IgD-negative memory B cell (primary cell): ENCODE results near the gene VEZT. TPM values are rescaled to one million over a fixed set of nuclear protein-coding genes. Genes with fewer than 3 reads are reported as not detected.

Experiments used
- H3K27ac Mint-ChIP-seq, 3 donors: one replicate each; pipeline ENCODE4 v1.8.0; 2020 to 2022; ENCODE audit warnings: mild to moderate bottlenecking in 3 of 3, mixed read lengths in 3 of 3, moderate library complexity in 1 of 3
- H3K27me3 Mint-ChIP-seq: one replicate; pipeline ENCODE4 v1.8.0; 2021; ENCODE audit warnings: mixed read lengths
- H3K36me3 Mint-ChIP-seq: one replicate; pipeline ENCODE4 v1.8.0; 2020; ENCODE audit warnings: mild to moderate bottlenecking, mixed read lengths
- H3K4me1 Mint-ChIP-seq, 3 donors: one replicate each; pipeline ENCODE4 v1.8.0; 2020 to 2022; ENCODE audit warnings: mixed read lengths in 3 of 3, mild to moderate bottlenecking in 1 of 3
- H3K4me3 Mint-ChIP-seq, 4 donors: one replicate each; pipeline ENCODE4 v1.8.0; 2020 to 2022; ENCODE audit warnings: mild to moderate bottlenecking in 4 of 4, mixed read lengths in 4 of 4, moderate library complexity in 3 of 4
- H3K9me3 Mint-ChIP-seq, 3 donors: one replicate each; pipeline ENCODE4 v1.8.0; 2020 to 2021; ENCODE audit warnings: mixed read lengths in 3 of 3, mild to moderate bottlenecking in 1 of 3
- polyA plus RNA-seq: library from polyadenylated mRNA; unstranded; fragments of 300-500 nt; fragmentation: Illumina TruSeq; gene quantifications from one replicate; pipeline ENCODE4 v1.2.3, GENCODE V29; 2021

VEZT gene
- polyA plus RNA-seq, 1 donor from 2014 or later, result 21.5 TPM

DNA sequence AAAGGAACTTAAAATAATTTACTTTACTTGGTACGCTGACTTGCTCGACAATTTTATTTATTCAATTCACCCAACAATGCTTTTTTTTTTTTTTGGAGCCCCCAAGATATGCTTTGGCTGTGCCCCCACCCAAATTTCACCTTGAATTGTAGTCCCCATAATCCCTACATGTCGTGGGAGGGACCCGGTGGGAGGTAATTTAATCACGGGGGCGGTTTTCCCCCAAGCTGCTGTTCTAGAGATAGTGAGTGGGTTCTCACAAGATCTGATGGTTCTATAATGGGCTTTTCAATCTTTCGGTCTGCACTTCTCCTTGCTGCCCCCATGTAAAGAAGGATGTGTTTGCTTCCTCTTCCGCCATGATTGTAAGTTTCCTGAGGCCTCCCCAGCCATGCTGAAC, 10.7 kb upstream of the VEZT start:
- peaks cover 2% of the 10 kb centered on the region for H3K36me3 Mint-ChIP-seq
- peaks cover 33 to 54% (median 35%) of the 10 kb centered on the region in 3 donors for H3K4me1 Mint-ChIP-seq
- no peak overlapping the region for H3K4me3 Mint-ChIP-seq
- peak overlapping the region in 2 of 3 donors; percentile 42 to 44 for H3K27ac Mint-ChIP-seq
- H3K27me3 Mint-ChIP-seq, result no peaks in the 10 kb centered on the region
- H3K9me3 Mint-ChIP-seq, result no peaks in the 10 kb centered on the region

DNA sequence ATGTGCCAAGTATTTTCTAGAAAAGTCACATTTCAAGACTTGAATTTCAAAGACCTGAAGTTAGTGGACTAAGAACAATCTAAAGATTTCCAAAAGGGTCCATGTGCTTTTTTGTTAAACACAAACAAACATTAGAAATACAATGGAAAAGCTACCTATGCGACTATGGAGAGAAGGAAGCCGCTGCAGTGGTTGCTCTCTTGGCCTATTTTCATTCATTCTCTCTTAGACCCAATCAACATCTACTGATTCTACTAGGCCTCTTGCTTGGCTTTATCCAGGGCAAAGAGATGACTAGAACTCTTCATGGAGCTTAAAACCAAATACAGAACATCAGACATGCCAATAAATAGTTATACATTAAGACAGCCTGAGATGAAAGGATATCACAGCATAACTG, 10.2 kb upstream of the VEZT start:
- Mint-ChIP-seq H3K4me3 (no peak overlapping the region), H3K27me3 (no peaks in the 10 kb centered on the region), H3K4me1 (peaks cover 33 to 54% (median 35%) of the 10 kb centered on the region in 3 donors), H3K36me3 (peaks cover 2% of the 10 kb centered on the region), H3K27ac (peak overlapping the region in 2 of 3 donors; percentile 42 to 44), H3K9me3 (no peaks in the 10 kb centered on the region)

DNA sequence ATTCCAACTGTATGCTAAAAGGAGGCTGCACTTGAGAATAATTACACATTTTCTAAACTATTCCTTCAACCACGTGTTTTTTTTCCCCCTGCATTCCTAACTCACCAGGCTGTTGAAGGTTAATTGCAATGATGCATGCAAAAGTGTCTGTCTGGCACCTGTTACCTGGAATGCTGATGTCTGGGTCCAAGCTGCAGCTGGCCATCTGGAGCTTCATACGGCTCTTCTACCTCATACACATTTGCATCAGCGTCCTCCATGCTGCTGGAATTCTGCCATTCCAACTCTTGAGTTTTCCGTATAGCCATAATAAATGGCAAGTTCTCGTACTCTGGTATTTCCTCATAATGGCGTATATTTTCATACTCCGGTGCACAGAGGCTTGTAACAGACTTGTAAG, 8.9 kb upstream of the VEZT start:
- H3K36me3 Mint-ChIP-seq, result no peaks in the 10 kb centered on the region
- no peak overlapping the region for H3K27ac Mint-ChIP-seq
- peak overlapping the region in 3 of 4 donors; percentile 7 to 61 (median 45) for H3K4me3 Mint-ChIP-seq
- H3K9me3 Mint-ChIP-seq, result no peaks in the 10 kb centered on the region
- H3K4me1 Mint-ChIP-seq, result peaks cover 25 to 44% (median 28%) of the 10 kb centered on the region in 3 donors
- H3K27me3 Mint-ChIP-seq, result no peaks in the 10 kb centered on the region

DNA sequence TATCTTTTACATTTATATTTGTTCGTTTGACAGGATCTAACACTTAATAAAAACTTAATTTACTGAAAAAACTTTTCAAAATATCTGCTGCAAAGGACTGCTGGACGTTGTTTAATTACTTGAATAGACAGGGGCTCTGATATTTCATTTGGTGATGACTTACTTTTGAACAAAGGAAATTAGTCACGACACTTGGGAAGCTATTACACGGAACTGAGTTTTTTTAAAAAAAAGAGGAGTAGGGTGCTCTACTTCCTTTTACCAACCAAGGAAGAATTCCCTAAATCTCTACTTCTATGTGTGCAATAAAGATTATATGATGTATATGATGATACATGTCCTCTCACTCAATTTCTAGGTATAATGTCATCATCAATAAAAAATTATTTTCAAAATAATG, 5.0 kb upstream of the VEZT start:
- H3K36me3 Mint-ChIP-seq, result peaks cover 2% of the 10 kb centered on the region
- peaks cover 20 to 29% (median 27%) of the 10 kb centered on the region in 3 donors for H3K4me1 Mint-ChIP-seq
- no peak overlapping the region for H3K27ac Mint-ChIP-seq
- no peaks in the 10 kb centered on the region for H3K9me3 Mint-ChIP-seq
- peak overlapping the region in 1 of 4 donors; percentile 76 for H3K4me3 Mint-ChIP-seq
- no peaks in the 10 kb centered on the region for H3K27me3 Mint-ChIP-seq

DNA sequence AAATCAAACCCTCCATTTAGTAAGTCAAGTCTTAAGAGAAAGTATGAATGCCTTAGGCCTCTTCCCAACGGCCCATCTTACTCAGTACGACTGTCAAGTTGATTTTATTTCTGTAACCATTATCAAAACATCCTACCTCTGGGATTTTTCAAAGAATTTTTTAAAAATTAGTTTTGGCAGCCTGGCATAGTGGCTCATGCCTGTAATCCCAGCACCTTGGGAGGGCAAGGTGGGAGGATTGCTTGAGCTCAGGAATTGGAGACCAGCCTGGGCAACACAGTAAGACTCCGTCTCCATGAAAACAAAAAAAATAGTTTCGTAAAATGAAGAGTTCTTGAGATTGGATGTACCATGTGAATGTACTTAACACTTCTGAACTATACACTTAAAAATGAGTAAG, 4.5 kb upstream of the VEZT start:
- peaks cover 18 to 28% (median 26%) of the 10 kb centered on the region in 3 donors for H3K4me1 Mint-ChIP-seq
- H3K4me3 Mint-ChIP-seq, result peak overlapping the region in 2 of 4 donors; percentile 66 to 76
- no peaks in the 10 kb centered on the region for H3K9me3 Mint-ChIP-seq
- H3K27me3 Mint-ChIP-seq, result no peaks in the 10 kb centered on the region
- peaks cover 2% of the 10 kb centered on the region for H3K36me3 Mint-ChIP-seq
- peak overlapping the region in 1 of 3 donors; percentile 18 for H3K27ac Mint-ChIP-seq

GRCh38 chr12:95213928-95214327, 3.7 kb upstream of the VEZT start:
- no peaks in the 10 kb centered on the region for H3K27me3 Mint-ChIP-seq
- peak overlapping the region in 3 of 4 donors; percentile 10 to 76 (median 25) for H3K4me3 Mint-ChIP-seq
- no peak overlapping the region for H3K27ac Mint-ChIP-seq
- H3K4me1 Mint-ChIP-seq, result peaks cover 20 to 32% (median 29%) of the 10 kb centered on the region in 3 donors
- no peaks in the 10 kb centered on the region for H3K9me3 Mint-ChIP-seq
- peaks cover 2% of the 10 kb centered on the region for H3K36me3 Mint-ChIP-seq

GRCh38 chr12:95214466-95214865, 3.1 kb upstream of the VEZT start:
- H3K4me1 Mint-ChIP-seq, result peaks cover 15 to 28% (median 27%) of the 10 kb centered on the region in 3 donors
- peak overlapping the region in 3 of 4 donors; percentile 26 to 70 (median 29) for H3K4me3 Mint-ChIP-seq
- H3K27me3 Mint-ChIP-seq, result no peaks in the 10 kb centered on the region
- H3K36me3 Mint-ChIP-seq, result peaks cover 2% of the 10 kb centered on the region
- H3K9me3 Mint-ChIP-seq, result no peaks in the 10 kb centered on the region
- H3K27ac Mint-ChIP-seq, result peak overlapping the region in 1 of 3 donors; percentile 42

- Mint-ChIP-seq H3K27ac (peak overlapping the region in 2 of 3 donors; percentile 78 to 94), H3K4me1 (peaks cover 14 to 24% (median 18%) of the 10 kb centered on the region in 3 donors)
Observed at GRCh38 chr12:95215949-95216348, 1.7 kb upstream of the VEZT start.

GRCh38 chr12:95216711-95217376, 763 bp upstream of the VEZT start:
- H3K27me3 Mint-ChIP-seq, result no peaks in the 10 kb centered on the region
- peaks cover 13 to 24% (median 20%) of the 10 kb centered on the region in 3 donors for H3K4me1 Mint-ChIP-seq
- H3K9me3 Mint-ChIP-seq, result no peaks in the 10 kb centered on the region
- H3K36me3 Mint-ChIP-seq, result peaks cover 2% of the 10 kb centered on the region
- H3K4me3 Mint-ChIP-seq, result peak overlapping the region; percentile 90 to 99 (median 99)
- peak overlapping the region; percentile 78 to 99 (median 94) for H3K27ac Mint-ChIP-seq

More at GRCh38 chr12:95215949-95216348, 1.7 kb upstream of the VEZT start:
- Mint-ChIP-seq H3K4me3 (peak overlapping the region; percentile 90 to 99 (median 99)), H3K9me3 (no peaks in the 10 kb centered on the region), H3K27me3 (no peaks in the 10 kb centered on the region), H3K36me3 (peaks cover 2% of the 10 kb centered on the region)

DNA sequence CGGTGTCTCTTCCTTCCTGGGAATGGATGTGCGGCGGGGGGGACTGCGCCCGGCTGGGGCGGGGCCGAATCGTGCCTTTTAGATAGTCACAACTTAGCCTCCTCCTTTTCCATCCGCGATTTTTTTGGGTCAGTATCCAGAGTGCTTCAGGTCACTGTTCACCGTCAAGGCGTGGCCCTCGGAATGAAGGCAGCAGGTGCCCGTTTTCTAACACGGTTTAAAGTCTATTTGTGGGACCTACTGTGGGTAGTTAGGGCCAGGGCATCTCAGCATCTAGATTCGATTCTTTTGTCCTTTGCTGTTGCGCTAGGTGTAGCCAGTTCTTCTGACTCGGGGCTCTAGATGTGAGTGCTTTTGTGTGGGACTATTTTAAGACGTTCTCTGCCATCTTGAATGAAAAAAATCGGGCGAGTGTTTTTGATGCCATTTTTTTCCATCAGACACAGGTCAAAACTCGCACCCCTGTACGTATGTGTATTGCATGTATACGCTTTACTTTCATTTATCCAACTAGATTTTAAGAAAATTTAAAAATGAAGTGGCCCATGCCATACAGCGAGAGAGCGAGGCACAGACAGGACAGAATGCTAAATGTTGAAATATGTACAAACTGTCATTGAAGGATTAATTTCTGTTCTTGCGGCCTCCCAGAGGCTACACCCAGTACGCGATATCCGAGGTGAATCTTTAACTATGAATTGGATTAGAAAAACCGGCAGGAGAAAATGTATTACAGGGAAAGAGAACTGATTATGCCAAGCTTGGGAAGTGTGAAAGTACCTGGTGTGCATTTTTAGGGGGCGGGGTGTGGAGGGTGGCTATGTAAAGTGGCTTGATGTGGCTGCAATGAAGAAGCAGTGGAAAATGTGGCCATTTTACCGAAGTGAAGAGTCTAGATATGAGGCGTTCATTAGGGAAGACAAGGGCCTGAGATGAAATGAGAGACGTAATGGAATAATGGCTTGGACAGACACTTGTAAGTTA, 835 bp downstream of the VEZT start:
- H3K4me1 Mint-ChIP-seq, result peaks cover 17 to 27% (median 25%) of the 10 kb centered on the region in 3 donors
- H3K27ac Mint-ChIP-seq, result peak overlapping the region; percentile 78 to 99 (median 94)
- H3K27me3 Mint-ChIP-seq, result no peaks in the 10 kb centered on the region
- H3K9me3 Mint-ChIP-seq, result no peaks in the 10 kb centered on the region
- H3K36me3 Mint-ChIP-seq, result peaks cover 2% of the 10 kb centered on the region
- H3K4me3 Mint-ChIP-seq, result peak overlapping the region; percentile 90 to 99 (median 99)

DNA sequence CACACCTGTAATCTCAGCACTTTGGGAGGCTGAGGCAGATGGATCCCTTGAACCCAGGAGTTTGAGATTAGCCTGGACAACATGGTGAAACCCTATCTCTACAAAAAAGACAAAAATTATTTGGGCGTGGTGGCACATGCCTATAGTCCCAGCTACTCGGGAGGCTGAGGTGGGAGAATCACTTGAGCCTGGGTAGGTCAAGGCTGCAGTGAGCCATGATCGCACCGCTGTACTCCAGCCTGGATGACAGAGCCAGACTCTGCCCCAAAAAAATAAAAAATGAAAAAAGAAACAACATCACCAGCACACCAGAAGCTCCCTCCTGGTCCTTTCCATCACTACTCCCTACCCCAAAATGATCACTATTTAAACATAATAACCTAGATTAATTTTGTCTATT, 2.6 kb downstream of the VEZT start:
- Mint-ChIP-seq H3K4me1 (peaks cover 22 to 29% (median 28%) of the 10 kb centered on the region in 3 donors), H3K4me3 (peak overlapping the region in 3 of 4 donors; percentile 21 to 99 (median 90)), H3K36me3 (peaks cover 6% of the 10 kb centered on the region), H3K27me3 (no peaks in the 10 kb centered on the region), H3K27ac (no peak overlapping the region), H3K9me3 (no peaks in the 10 kb centered on the region)

- Mint-ChIP-seq H3K4me3 (peak overlapping the region in 2 of 4 donors; percentile 56 to 65), H3K4me1 (peaks cover 22 to 27% (median 25%) of the 10 kb centered on the region in 3 donors), H3K27ac (peak overlapping the region in 1 of 3 donors; percentile 27)
Observed at GRCh38 chr12:95220726-95221125, 3.1 kb downstream of the VEZT start.

DNA sequence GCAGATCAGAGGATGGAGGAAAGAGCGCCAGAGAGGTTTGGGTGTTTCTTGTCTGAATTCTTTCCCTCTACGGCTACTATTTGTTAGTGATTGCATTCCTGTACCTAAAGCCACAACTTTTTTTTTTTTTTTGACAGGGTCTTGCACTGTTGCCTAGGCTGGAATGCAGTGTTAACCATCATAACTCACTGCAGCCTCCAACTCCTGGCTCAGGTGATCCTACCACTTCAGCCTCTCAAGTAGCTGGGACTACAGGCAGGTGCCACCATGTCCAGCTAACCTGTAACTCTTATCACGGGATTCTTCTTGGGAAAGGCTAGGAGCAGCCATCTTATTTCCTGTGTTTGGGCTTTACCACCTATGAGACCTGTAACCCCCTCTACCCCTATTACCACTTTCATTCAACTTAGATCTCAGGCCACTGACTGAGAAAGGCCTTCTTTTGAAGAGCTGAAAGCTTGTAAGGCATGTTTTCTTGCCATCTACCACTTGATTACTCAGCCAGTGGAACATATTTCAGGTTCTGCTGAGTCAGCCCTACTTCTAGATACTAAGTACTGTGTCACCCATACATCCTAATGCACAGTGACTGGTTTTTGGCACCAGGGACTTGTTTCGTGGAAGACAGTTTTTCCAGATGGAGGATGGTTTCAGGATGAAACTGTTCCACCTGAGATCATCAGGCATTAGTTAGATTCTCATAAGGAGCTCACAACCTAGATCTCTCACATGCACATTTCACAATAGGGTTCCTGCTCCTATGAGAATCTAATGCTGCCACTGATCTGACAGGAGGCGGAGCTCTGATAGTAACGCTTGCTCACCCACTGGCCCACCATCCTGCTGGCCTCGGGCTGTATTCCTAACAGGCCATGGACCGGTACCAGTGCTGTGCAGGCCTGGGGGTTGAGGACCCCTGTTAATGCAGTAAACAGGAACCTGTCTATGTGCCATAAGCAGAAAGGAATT, 6.9 kb downstream of the VEZT start:
- H3K4me3 Mint-ChIP-seq, result peak overlapping the region in 1 of 4 donors; percentile 58
- H3K4me1 Mint-ChIP-seq, result peaks cover 15 to 33% (median 25%) of the 10 kb centered on the region in 3 donors
- H3K36me3 Mint-ChIP-seq, result peaks cover 9% of the 10 kb centered on the region
- H3K27me3 Mint-ChIP-seq, result no peaks in the 10 kb centered on the region
- H3K9me3 Mint-ChIP-seq, result no peaks in the 10 kb centered on the region
- H3K27ac Mint-ChIP-seq, result no peak overlapping the region

More at GRCh38 chr12:95220726-95221125, 3.1 kb downstream of the VEZT start:
- no peaks in the 10 kb centered on the region for H3K9me3 Mint-ChIP-seq
- H3K27me3 Mint-ChIP-seq, result no peaks in the 10 kb centered on the region
- peaks cover 6% of the 10 kb centered on the region for H3K36me3 Mint-ChIP-seq
